ENCODE results near the gene MT1E. TPM values are rescaled to one million over a fixed set of nuclear protein-coding genes. Genes with fewer than 3 reads are reported as not detected.
"Not testable (repeated sequence)": the region's sequence is repeated elsewhere in the genome, so short reads cannot be mapped to it uniquely, and the experiment has no call there.

Gene MT1E
- total and polyA plus RNA-seq, 9 donors = 16.1 to 867 (median 65.3) TPM

DNA sequence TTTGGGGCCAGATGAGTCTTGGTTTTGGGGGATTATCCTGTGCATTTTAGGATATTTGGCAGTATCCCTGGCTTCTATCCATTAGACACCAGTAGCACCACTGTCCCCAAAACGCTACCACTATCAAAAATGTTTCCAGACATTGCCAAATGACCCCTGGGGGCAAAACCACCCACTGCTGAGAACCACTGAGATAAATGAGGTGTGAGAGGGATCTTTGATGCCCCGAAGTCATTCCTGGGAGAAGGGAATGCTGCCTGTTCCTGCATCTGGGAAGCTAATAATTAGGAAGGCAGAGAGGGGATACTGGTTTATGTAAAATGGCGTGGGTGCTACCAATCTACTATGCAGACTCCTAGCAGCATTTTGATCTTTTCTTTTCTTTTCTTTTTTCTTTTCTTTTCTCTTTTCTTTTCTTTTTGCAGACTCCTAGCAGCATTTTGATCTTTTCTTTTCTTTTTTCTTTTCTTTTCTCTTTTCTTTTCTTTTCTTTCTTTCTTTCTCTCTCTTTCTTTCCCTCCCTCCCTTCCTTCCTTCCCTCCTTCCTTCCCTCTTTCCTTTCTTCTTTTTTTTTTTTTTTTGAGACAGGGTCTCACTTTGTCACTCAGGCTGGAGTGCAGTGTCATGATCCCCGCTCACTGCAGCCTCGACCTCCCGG, 45.1 kb upstream of the MT1E start:
- no peak for DNase-seq
- WGBS, 3 donors = 75 to 83% (median 75%) methylated on average over 6 of the region's 6 CpGs
- intact Hi-C loops (cut with DNase I) = loop anchor here in 2 of 4 donors (10.0 kb wide), 2 partner anchors 66 to 104 kb away; partner anchors contain the start of gene MT1X (in 1 of the 2)

DNA sequence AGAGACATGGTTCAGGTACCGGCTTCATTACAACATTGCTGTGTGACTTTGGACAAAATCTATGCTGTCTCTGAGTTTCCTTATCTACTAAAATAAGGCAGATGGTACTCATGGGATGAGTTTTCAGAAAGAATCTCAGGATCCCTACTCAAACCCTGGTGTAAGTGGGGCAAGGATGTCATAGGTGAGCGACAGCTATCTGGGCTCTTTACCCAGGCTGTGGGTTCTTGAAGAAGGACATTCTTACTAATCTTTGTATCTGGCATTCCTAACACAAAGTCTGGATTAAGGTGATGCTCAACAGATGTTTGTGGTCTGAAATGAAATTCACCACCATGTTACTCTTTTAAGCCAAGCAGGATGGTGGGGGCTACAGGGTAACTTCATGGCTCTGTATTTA, 42.7 kb upstream of the MT1E start:
- H3K4me1 ChIP-seq (ENCODE audit: insufficient read depth); H3K36me3 ChIP-seq; H3K4me3 ChIP-seq; H3K27ac ChIP-seq; DNase-seq; H3K9me3 ChIP-seq; H3K27me3 ChIP-seq: not testable (repeated sequence)
- intact Hi-C loops (cut with DNase I) = loop anchor here in 2 of 4 donors (10.0 kb wide), 2 partner anchors 68 to 102 kb away; partner anchors contain the start of gene MT1X (in 1 of the 2)
- 65 to 75% (median 73%) methylated on average over 2 of the region's 2 CpGs for WGBS, 3 donors

More for the DNA sequence above, 45.1 kb upstream of the MT1E start:
- no peak overlapping the region for H3K27ac ChIP-seq
- no peak for TF ChIP-seq EP300 (IDR thresholded peaks at IDR 0.05)
- TF ChIP-seq, protein P1, sequence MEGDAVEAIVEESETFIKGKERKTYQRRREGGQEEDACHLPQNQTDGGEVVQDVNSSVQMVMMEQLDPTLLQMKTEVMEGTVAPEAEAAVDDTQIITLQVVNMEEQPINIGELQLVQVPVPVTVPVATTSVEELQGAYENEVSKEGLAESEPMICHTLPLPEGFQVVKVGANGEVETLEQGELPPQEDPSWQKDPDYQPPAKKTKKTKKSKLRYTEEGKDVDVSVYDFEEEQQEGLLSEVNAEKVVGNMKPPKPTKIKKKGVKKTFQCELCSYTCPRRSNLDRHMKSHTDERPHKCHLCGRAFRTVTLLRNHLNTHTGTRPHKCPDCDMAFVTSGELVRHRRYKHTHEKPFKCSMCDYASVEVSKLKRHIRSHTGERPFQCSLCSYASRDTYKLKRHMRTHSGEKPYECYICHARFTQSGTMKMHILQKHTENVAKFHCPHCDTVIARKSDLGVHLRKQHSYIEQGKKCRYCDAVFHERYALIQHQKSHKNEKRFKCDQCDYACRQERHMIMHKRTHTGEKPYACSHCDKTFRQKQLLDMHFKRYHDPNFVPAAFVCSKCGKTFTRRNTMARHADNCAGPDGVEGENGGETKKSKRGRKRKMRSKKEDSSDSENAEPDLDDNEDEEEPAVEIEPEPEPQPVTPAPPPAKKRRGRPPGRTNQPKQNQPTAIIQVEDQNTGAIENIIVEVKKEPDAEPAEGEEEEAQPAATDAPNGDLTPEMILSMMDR (IDR thresholded peaks at IDR 0.05) = no peak
- no peak for TF ChIP-seq POLR2A (IDR thresholded peaks at IDR 0.05)
- no peaks in the 10 kb centered on the region for H3K27me3 ChIP-seq
- no peaks in the 10 kb centered on the region for H3K4me1 ChIP-seq (ENCODE audit: insufficient read depth)
- no peaks in the 10 kb centered on the region for H3K9me3 ChIP-seq
- H3K4me3 ChIP-seq = no peak overlapping the region
- no peaks in the 10 kb centered on the region for H3K36me3 ChIP-seq

DNA sequence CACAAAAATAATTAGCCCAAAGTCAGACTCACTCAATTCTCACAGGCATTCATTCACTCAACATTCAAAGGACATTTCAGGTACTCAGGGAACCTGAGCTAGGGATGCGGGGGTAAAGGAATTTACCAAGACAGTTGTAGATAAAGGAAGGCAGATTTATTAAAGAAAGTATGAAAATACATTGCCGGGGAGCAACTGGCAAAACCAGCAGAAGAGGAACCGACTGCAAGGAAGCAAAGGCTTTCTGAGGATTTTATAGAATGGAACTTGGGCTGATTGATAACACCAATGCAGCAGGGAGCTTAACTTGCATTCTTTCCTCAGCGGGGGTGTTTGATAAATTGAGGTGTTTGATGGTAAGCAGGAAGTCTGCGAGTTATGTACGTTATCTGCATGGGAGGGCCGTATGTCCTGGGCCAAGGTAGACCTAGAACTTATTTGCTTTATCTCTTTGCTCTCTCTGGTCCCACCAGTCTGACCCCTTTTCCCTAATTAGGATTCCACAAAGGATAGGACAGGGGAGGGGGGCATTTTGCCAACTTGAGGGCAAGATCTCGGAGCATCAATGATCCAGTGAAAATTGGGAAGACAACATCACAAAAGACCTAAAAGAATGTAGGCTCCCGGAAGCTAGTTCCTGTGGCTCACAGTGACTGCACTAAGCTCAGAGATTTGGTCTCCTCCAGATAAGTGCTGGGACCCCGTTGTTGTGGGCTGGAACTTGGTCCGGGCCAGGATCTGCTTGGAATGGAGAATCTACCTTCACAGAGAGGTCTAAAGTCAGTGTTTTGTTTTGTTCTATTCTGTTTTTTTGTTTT, 42.0 kb upstream of the MT1E start:
- no peaks in the 10 kb centered on the region for H3K27me3 ChIP-seq
- no peak for DNase-seq
- no peaks in the 10 kb centered on the region for H3K4me1 ChIP-seq (ENCODE audit: insufficient read depth)
- no peaks in the 10 kb centered on the region for H3K36me3 ChIP-seq
- no peak overlapping the region for H3K4me3 ChIP-seq
- no peak overlapping the region for H3K27ac ChIP-seq
- 25 to 40% (median 26%) methylated on average over 11 of the region's 11 CpGs for WGBS, 3 donors
- no peaks in the 10 kb centered on the region for H3K9me3 ChIP-seq
- TF ChIP-seq EP300 (IDR thresholded peaks at IDR 0.05) (no peak), POLR2A (IDR thresholded peaks at IDR 0.05) (no peak)
- TF ChIP-seq, protein P1 (IDR thresholded peaks at IDR 0.05) = no peak
- intact Hi-C loops (cut with DNase I) = loop anchor here in 2 of 4 donors (10.0 kb wide), 2 partner anchors 69 to 101 kb away; partner anchors contain the start of gene MT1X (in 1 of the 2)

DNA sequence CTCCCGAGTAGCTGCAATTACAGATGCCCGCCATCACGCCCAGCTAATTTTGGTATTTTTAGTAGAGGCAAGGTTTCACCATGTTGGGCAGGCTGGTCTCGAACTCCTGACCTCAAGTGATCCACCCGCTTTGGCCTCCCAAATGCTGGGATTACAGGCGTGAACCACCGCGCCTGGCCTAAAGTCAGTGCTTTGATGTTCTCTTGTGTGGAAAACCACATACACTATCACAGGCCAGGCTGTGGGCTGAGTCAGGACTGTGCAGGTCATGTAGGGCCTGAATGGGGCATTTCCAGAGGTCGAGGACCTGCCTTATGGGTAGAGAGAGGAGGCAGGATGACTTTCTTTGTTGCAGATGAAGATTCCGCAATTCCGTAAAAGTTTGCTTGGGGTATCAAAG, 41.3 kb upstream of the MT1E start:
- H3K9me3 ChIP-seq = no peaks in the 10 kb centered on the region
- DNase-seq = no peak
- 86 to 93% (median 92%) methylated on average over 11 of the region's 11 CpGs for WGBS, 3 donors
- intact Hi-C loops (cut with DNase I) = loop anchor here in 2 of 4 donors (10.0 kb wide), 2 partner anchors 69 to 101 kb away; partner anchors contain the start of gene MT1X (in 1 of the 2)
- H3K36me3 ChIP-seq = no peaks in the 10 kb centered on the region
- H3K4me1 ChIP-seq (ENCODE audit: insufficient read depth) = no peaks in the 10 kb centered on the region
- no peak overlapping the region for H3K4me3 ChIP-seq
- no peaks in the 10 kb centered on the region for H3K27me3 ChIP-seq
- no peak overlapping the region for H3K27ac ChIP-seq
- TF ChIP-seq EP300 (IDR thresholded peaks at IDR 0.05) = no peak

DNA sequence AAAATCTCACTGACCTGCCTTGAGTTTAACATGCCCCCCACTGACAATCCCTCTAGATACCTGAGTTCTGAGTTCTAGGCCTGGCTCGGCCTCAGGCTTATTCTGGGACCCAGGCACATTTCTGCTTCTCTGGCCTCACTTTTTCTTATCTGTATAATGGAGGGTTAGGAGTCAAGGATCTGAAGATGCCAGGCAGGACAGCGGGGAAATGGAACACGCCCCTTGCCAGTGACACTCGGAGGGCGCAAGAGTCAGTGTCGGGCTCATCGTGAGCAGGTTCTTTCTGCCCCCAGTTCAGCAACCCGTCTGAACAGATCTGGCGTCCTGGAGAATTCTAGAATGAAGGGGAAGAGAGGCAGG, 36.8 kb upstream of the MT1E start:
- 26 to 34% (median 30%) methylated on average over 9 of the region's 9 CpGs for WGBS, 3 donors
- Histone ChIP-seq H3K4me1 (ENCODE audit: insufficient read depth) (peaks cover 3% of the 10 kb centered on the region), H3K36me3 (no peaks in the 10 kb centered on the region), H3K4me3 (no peak overlapping the region), H3K9me3 (no peaks in the 10 kb centered on the region), H3K27ac (no peak overlapping the region), H3K27me3 (no peaks in the 10 kb centered on the region)
- intact Hi-C loops (cut with DNase I) = loop anchor here in 2 of 4 donors (10.0 kb wide), 2 partner anchors 74 to 96 kb away; partner anchors contain the start of gene MT1X (in 1 of the 2)
- no peak for TF ChIP-seq POLR2A (IDR thresholded peaks at IDR 0.05)
- TF ChIP-seq EP300 (IDR thresholded peaks at IDR 0.05) = no peak
- TF ChIP-seq, protein P1 (IDR thresholded peaks at IDR 0.05) = no peak
- DNase-seq = no peak
